Measurements from ENCODE around the gene CHST6.

CHST6 gene

GRCh38 chr16:75497558-75497957 is 2.3 kb upstream of the CHST6 start:
- TF ChIP-seq CTCF (conservative IDR thresholded peaks at IDR 0.05) (no peak), ZFX (IDR thresholded peaks at IDR 0.05) (no peak)
- H3K27ac ChIP-seq, result no peak overlapping the region

GRCh38 chr16:75494661-75495075 is 573 bp downstream of the CHST6 start:
- TF ChIP-seq CTCF (conservative IDR thresholded peaks at IDR 0.05) (no peak), ZFX (IDR thresholded peaks at IDR 0.05) (no peak)
- H3K27ac ChIP-seq, result no peak overlapping the region

- TF ChIP-seq CTCF (conservative IDR thresholded peaks at IDR 0.05), result no peak
- no peak overlapping the region for H3K27ac ChIP-seq
Observed at GRCh38 chr16:75494184-75494583, 1.1 kb downstream of the CHST6 start.

- peak overlapping the region; percentile 48 for H3K27ac ChIP-seq
- no peak for TF ChIP-seq CTCF (conservative IDR thresholded peaks at IDR 0.05)
- TF ChIP-seq ZFX (IDR thresholded peaks at IDR 0.05), result no peak
Observed at GRCh38 chr16:75491876-75492275, 3.4 kb downstream of the CHST6 start.

- TF ChIP-seq CTCF (conservative IDR thresholded peaks at IDR 0.05), result no peak
- TF ChIP-seq ZFX (IDR thresholded peaks at IDR 0.05), result no peak
- H3K27ac ChIP-seq, result no peak overlapping the region
Observed at GRCh38 chr16:75488322-75488721, 6.9 kb downstream of the CHST6 start.

- H3K27ac ChIP-seq, result no peak overlapping the region
Observed at GRCh38 chr16:75486676-75487313, 8.4 kb downstream of the CHST6 start.

More at GRCh38 chr16:75486676-75487313, 8.4 kb downstream of the CHST6 start:
- TF ChIP-seq CTCF (conservative IDR thresholded peaks at IDR 0.05) (no peak), ZFX (IDR thresholded peaks at IDR 0.05) (no peak)

All from C4-2B (cell line).